Raji (cell line): ENCODE data around the gene FRRS1.

Source experiments
- POLR2A ChIP-seq: IDR thresholded peaks from 2 replicates; pipeline ENCODE4 v1.6.1; 2011; ENCODE audit warnings: low read depth, low read length, control low read depth; ENCODE audit not compliant: insufficient read depth

FRRS1 gene

GRCh38 chr1:99766378-99766800 is at the start of gene FRRS1:
TSS of gene FRRS1 (minus strand) at chr1:99766635. CDS start at chr1:99748768, 17,867 bp downstream.
- TF ChIP-seq POLR2A: peak; percentile 70

- TF ChIP-seq POLR2A: no peak
These were observed 48.0 kb upstream of the FRRS1 start for GRCh38 chr1:99814373-99814900.

- TF ChIP-seq POLR2A: no peak
These were observed 45.3 kb upstream of the FRRS1 start for GRCh38 chr1:99811747-99812146.

- TF ChIP-seq POLR2A: no peak
These were observed 44.6 kb upstream of the FRRS1 start for GRCh38 chr1:99811075-99811474.

- no peak for TF ChIP-seq POLR2A
These were observed 42.1 kb upstream of the FRRS1 start for GRCh38 chr1:99808391-99809115.

- no peak for TF ChIP-seq POLR2A
These were observed 40.4 kb upstream of the FRRS1 start for GRCh38 chr1:99806882-99807281.

- TF ChIP-seq POLR2A: no peak
These were observed 35.1 kb upstream of the FRRS1 start for GRCh38 chr1:99801584-99801983.

- no peak for TF ChIP-seq POLR2A
These were observed 23.3 kb upstream of the FRRS1 start for GRCh38 chr1:99789715-99790114.

- TF ChIP-seq POLR2A: no peak
These were observed 22.5 kb upstream of the FRRS1 start for GRCh38 chr1:99788896-99789295.

- TF ChIP-seq POLR2A: no peak
These were observed 20.5 kb upstream of the FRRS1 start for GRCh38 chr1:99786751-99787501.

GRCh38 chr1:99784809-99785255 is 18.4 kb upstream of the FRRS1 start:
- TF ChIP-seq POLR2A: no peak

GRCh38 chr1:99784143-99784542 is 17.7 kb upstream of the FRRS1 start:
- TF ChIP-seq POLR2A: no peak

GRCh38 chr1:99782920-99783319 is 16.5 kb upstream of the FRRS1 start:
- no peak for TF ChIP-seq POLR2A

- TF ChIP-seq POLR2A: no peak
These were observed 16.0 kb upstream of the FRRS1 start for GRCh38 chr1:99782397-99782796.

GRCh38 chr1:99781798-99782197 is 15.4 kb upstream of the FRRS1 start:
- no peak for TF ChIP-seq POLR2A

- no peak for TF ChIP-seq POLR2A
These were observed 11.3 kb upstream of the FRRS1 start for GRCh38 chr1:99777752-99778151.
